ENCODE measurements around the gene CACNA2D3.

CACNA2D3 gene

GRCh38 chr3:54822206-54822605, 699.9 kb downstream of the CACNA2D3 start:
- DNase-seq (ENCODE audit: low read depth) = peak; percentile 81
- H3K4me3 ChIP-seq (ENCODE audit: low read length) = no peak overlapping the region
- TF ChIP-seq, protein P1, sequence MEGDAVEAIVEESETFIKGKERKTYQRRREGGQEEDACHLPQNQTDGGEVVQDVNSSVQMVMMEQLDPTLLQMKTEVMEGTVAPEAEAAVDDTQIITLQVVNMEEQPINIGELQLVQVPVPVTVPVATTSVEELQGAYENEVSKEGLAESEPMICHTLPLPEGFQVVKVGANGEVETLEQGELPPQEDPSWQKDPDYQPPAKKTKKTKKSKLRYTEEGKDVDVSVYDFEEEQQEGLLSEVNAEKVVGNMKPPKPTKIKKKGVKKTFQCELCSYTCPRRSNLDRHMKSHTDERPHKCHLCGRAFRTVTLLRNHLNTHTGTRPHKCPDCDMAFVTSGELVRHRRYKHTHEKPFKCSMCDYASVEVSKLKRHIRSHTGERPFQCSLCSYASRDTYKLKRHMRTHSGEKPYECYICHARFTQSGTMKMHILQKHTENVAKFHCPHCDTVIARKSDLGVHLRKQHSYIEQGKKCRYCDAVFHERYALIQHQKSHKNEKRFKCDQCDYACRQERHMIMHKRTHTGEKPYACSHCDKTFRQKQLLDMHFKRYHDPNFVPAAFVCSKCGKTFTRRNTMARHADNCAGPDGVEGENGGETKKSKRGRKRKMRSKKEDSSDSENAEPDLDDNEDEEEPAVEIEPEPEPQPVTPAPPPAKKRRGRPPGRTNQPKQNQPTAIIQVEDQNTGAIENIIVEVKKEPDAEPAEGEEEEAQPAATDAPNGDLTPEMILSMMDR (conservative IDR thresholded peaks at IDR 0.05; ENCODE audit: low read length) = no peak

DNA sequence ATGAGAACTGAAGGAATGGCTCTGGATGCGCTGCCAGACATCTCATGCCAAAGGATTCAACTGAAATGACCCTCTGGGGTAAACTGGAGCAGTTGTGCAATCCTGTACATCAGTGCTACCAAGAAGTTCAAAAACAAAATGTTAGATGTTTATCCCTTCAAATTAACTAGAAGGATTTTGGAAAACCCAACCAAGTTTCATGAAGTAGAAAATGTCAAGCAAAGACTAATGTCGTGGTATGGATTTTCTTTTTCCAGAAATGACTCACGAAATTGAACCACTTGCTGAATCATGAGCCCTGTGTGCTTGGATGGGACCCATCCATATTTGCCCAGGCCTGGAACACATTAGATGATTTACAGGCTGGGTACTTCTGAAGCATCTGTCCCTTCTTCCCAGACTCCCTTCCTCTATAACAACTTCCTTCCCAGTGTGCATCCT, 703.9 kb downstream of the CACNA2D3 start:
- H3K4me3 ChIP-seq (ENCODE audit: low read length) = no peak overlapping the region
- peak; percentile 90 for DNase-seq (ENCODE audit: low read depth)
- TF ChIP-seq, protein P1 (conservative IDR thresholded peaks at IDR 0.05; ENCODE audit: low read length) = no peak

GRCh38 chr3:54827056-54827687, 704.8 kb downstream of the CACNA2D3 start:
- H3K4me3 ChIP-seq (ENCODE audit: low read length) = no peak overlapping the region
- TF ChIP-seq, protein P1 (conservative IDR thresholded peaks at IDR 0.05; ENCODE audit: low read length) = no peak
- DNase-seq (ENCODE audit: low read depth) = no peak

DNA sequence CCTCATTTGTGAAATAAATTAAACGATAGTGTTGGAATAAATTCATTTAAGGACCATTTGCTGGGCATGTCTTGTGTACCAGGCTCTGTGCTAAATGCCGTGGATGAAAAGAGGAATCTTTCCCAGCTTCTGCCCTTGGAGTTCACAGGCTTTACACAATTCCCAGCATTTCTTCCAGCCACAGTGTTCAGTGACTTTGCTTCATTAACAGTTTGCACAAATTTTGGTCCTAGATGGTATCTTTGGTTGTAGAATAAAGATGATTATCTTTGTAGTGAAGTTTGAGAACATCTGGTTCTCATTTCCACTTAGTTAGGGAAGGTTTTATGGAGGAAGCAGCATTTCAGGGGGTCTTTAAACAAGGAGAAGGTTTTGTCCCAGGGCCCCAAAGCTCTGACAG, 705.4 kb downstream of the CACNA2D3 start:
- DNase-seq (ENCODE audit: low read depth) = peak; percentile 31
- H3K4me3 ChIP-seq (ENCODE audit: low read length) = no peak overlapping the region
- TF ChIP-seq, protein P1 (conservative IDR thresholded peaks at IDR 0.05; ENCODE audit: low read length) = no peak

DNA sequence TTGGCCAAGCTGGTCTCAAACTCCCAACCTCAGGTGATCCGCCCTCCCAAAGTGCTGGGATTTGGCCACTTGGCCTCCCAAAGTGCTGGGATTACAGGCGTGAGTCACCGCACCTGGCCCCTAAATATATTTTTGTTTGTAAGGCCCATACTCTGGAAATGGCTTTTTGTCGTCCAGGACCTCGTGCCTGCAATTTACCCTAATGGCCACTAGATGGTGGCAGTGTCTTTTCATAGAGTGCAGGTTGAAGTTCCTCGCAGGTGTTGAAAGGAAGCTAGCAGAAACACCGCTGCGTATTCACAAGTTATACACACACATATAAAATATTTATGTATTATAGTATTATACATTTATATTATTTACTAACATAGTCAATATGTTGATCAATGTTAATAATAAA, 708.3 kb downstream of the CACNA2D3 start:
- TF ChIP-seq, protein P1 (conservative IDR thresholded peaks at IDR 0.05; ENCODE audit: low read length) = peak; percentile 55
- no peak for DNase-seq (ENCODE audit: low read depth)

DNA sequence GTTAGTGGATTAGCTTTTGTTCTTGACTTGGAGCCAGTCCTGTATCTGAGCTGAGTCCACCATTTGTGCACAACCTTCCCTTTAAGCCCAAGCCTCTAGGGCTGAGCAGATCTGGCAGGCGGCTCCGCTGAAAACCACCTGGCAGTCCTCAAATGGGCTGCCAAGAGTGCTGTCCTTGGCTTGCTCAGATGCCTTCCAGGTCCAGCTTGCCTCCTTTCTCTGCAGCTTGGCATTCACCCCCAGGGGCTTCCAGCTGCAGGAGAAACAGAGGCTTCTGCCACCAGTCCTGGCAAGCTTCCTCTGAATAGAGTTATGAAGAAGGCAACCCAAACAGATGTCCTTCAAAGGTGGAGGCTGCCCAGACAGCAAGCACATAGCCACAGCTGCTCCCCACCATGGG, 708.8 kb downstream of the CACNA2D3 start:
- TF ChIP-seq, protein P1 (conservative IDR thresholded peaks at IDR 0.05; ENCODE audit: low read length) = no peak
- no peak overlapping the region for H3K4me3 ChIP-seq (ENCODE audit: low read length)
- DNase-seq (ENCODE audit: low read depth) = no peak

More for the DNA sequence above, 708.3 kb downstream of the CACNA2D3 start:
- H3K4me3 ChIP-seq (ENCODE audit: low read length) = no peak overlapping the region

DNA sequence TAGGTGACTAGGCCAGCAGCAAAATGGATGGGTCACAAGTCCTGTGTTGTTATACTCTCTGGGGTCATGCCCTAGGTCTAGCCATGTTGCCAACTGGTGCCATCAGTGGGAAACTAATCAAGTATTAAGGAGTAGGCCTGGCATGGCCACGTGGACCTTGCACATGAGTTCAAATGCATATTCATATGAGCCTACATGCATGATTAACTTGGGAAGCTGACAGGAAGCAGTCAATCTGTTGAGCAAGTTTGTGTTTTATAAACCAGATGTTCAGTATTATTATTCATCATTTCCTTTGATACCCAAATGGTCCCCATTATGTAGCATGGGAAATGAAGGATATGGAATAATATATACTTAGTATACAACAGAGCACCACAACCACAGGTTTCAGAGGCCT, 710.5 kb downstream of the CACNA2D3 start:
- TF ChIP-seq, protein P1 (conservative IDR thresholded peaks at IDR 0.05; ENCODE audit: low read length) = no peak
- no peak for DNase-seq (ENCODE audit: low read depth)
- H3K4me3 ChIP-seq (ENCODE audit: low read length) = no peak overlapping the region
